Islet of Langerhans (tissue), 1 donor: ENCODE data around the gene RRBP1.

Experiments
- FAIRE-seq: peaks from one replicate; lab custom pipeline; 2011; peaks lifted over from hg19 to GRCh38; lab: Jason Lieb, UNC

Gene RRBP1

DNA sequence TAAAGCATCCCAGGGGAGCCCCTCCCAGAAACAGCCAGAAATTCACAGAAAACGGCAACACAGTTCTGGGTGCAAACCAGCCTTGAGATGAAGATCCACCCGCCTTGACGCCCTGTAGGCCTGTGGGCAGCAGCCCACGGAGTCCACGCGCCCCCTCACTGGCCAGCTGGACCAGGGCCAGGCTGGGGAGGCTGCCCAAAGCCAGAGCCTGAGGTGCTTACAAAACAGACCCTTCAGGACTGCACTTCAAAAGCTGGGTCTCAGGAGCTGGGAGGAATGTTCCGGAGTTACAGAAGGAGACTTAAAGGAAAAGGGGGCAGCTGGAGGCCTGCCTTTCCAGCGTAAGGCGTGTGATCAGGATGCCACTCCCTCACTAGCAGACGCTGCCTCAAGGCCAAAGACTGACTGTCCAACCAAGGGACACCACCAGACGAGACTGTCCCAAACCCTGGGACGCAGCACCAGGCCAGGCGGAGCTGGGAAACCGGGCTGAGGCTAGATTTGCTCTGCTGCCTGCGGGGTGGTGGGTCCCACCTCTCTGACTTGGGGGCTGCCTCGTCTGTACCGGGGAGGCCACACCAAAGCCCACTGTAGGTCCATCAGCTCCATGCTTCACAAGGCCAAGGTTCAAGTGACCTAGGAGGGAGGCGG lies 48.1 kb downstream of the RRBP1 start:
- no peak for FAIRE-seq

DNA sequence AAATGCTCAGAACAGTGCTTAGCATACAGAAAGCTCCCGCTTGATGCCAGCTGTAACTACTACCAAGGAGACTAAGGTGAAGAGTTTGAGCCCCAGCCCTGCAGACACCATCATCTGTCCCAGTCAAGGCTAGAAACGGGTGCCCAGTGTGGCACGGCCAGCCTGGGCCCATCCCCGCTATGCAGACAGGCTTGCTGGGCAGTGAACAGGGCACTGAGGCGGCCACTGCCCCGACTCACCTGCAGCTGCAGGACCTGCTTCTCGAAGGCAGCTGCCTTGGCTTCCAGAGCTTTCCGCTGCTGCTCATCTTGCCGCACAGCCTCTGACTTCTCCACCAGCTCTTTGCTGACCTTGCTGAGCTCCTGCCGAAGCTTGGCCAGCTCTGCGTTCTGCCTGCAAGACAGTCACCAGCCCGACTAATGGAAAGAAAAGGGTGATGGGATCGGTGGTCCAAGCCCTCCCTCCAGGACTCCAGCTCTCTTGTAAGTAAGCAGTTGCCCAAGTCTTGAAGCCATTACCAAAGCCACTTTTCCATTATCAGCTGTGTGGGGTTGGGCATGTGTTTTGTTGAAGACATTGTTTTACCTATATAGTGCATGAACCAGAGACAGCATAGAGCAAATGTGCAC lies 48.7 kb downstream of the RRBP1 start:
- FAIRE-seq: no peak

DNA sequence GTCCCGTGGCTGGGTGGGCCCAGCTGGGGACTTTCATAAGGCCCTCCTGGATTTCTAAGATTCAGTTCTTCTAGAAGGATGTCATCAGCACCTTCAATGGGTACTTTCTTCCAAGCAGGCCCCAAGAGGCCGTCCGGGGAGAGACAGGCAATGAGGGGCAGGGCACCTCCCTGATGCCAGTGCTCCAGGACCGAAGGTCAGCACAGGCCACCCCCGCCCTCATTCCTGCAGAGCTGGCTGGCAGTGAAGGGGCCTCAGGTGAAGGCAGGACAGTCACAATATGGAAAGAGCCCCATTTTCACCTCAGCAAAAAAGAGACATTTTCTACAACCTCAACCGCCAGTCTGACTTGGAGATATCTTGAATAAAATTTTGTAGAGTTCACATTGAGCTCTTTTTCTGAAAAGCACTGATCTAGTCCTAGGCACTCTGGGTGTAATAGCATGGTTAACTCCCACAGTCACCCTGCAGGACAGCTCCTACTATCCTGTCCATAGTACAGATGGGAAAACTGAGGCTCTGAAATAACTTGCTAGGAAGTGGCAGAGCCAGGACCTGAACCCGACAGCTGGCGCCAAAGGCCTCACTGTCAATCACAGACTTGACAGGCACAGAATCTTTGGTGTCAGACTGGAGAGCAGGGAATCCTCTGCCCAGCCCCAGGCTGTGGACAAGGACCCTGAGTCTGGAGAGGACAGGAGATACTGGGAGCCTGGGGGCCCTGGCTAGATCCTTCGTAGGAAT lies 50.3 kb downstream of the RRBP1 start:
- no peak for FAIRE-seq

DNA sequence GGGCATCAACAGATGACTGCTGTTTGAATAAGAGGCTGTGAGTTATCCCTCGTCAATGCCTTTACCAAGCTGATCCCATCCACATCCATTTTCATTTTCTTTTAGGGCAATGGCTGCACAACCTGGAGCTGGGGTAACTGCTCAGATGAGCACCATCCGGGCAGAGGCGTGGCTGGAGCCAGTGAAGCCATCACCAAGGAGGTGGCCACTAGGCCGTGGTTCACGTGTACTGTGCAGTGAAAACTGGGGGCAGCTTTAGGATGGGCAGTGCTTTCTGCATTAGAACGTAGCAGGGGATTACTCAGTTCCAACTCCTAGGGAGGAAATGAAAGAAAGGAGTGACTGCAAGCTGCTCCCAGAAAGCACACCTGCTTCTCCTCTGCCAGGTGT lies 51.2 kb downstream of the RRBP1 start:
- no peak for FAIRE-seq

- FAIRE-seq: no peak
These were observed 51.8 kb downstream of the RRBP1 start for GRCh38 chr20:17630151-17630805.

DNA sequence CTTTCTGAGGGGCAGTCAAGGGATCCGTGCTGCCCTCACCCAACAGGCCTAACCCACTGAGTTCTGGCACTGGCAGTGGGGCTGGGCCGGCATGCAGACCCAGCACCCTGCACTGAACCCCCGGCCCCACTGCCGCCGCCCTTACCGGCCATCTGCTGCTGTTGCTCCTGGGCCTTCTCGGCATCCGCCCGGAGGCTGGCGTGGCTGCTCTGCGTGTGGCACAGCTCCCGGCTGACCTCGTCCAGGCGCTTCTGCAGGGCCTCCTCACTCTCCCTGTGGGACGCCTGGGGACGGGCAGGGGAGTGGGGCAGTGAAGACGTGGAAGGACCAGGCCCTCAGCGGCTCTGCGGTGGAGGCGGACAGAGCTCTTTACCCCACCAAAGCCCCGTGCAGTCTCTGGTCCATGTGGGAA lies 52.4 kb downstream of the RRBP1 start:
- no peak for FAIRE-seq

- FAIRE-seq: no peak
These were observed 53.0 kb downstream of the RRBP1 start for GRCh38 chr20:17629025-17629424.

DNA sequence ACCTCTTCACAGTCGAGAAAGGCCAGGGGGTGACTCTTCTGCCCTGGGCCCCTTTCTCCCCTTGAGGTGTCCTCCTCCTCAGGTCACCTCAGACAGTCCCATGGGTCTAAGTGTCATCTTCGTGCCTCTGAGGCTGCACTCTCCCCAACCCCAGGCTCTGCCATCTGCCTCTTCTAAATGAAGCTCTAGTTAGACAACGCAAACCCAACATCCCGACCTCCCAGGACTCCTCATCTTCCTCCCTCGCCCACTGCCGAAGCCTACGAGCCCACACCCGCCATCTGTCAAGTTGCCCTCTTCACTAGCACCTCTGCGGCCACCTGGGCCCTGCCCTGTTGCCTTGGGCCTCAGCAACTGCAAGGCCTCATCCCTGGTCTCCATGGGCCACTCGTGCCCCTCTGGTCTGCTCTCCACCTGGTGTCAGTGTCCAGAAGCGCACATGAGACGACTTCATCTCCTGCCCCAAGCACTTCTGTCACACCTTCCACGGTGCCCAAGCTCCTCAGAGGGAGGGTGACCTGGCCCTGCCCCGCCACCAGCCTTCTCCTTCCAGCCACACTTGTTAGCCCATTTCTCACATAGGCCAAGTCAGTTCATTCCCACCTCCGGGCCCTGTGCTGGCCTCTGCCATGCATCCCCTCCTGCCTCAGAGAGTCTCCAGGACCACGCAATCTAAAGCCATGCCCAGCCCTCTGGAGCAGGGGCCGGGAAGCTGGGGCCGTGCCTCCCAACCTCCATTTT lies 53.8 kb downstream of the RRBP1 start:
- no peak for FAIRE-seq

DNA sequence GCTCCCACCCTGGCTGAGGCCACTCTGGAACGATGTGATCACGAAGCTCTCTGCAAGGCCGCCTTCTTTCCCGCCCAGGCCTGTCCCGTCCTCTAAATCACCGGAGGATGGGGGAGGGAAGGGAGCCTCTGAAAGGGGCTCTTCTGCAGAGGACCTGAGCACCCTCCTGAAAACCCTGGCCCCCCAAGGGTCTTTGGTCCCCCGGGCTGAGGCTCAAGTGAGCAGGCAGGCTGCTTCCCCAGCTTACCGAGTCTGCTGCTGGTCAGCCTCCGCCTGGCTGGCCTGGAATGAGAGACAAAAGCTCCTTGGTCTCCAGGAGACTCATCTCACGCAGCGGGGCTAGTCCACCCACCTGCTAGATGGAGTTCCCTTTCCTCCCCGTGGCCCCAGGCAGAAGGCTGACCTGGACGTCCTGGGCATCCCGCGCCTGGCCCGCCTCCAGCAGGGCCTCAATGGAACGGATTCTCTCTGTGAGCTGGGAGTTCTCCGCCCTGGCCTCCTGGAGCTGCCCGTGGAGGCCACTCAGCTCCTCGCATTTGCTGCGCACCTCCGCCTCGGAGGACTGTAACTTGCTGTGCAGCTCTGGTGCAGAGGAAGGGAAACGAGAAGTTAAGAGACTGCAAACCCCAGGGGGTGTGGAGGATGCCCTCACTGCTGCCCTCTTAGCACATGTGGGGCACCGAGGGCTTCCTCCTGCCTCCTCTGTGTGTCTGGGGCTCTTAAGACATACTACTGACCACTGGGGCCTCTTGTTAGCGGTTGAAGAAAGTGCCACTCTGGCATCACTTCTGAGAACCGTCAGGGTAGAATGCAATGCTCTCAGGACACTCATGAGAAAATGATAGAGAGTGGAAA lies 54.7 kb downstream of the RRBP1 start:
- FAIRE-seq: no peak

DNA sequence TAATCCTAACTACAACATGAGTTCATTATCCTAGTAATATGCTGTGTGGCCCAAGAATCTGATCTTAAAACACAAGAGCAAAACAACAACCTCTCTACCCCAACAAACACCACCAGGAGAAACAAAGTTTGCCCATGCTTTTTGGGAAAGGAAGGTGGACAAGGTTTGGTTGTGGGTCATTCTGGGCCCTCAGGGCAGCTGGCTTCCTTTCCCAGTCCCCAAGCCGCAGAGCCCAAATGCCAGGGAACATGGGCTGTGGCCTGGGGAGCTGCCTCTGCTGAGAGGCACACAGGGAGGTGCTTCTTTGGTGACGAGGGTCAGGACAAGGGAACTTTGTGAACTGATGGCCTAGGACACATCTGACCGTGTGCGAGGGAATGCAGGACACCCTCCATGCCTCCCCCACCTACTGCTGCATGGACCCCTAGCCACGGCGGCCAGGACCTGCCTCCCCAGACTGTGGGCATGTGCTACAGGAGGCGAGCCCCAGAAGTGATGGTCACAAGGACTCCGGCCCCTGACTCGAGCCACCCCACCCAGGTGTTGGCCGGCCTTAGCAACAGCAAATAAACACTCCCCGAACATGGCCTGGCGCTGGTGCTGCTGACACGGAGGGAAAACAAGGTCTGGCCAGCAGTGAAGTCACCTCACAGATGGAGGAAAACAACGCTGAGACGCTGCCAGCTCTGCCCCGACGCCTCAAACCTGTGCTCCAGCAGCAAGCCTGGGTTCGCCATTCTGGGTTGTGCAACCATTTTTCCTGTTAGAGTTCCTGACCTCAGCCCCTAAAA lies 55.6 kb downstream of the RRBP1 start:
- peak; percentile 72 for FAIRE-seq

DNA sequence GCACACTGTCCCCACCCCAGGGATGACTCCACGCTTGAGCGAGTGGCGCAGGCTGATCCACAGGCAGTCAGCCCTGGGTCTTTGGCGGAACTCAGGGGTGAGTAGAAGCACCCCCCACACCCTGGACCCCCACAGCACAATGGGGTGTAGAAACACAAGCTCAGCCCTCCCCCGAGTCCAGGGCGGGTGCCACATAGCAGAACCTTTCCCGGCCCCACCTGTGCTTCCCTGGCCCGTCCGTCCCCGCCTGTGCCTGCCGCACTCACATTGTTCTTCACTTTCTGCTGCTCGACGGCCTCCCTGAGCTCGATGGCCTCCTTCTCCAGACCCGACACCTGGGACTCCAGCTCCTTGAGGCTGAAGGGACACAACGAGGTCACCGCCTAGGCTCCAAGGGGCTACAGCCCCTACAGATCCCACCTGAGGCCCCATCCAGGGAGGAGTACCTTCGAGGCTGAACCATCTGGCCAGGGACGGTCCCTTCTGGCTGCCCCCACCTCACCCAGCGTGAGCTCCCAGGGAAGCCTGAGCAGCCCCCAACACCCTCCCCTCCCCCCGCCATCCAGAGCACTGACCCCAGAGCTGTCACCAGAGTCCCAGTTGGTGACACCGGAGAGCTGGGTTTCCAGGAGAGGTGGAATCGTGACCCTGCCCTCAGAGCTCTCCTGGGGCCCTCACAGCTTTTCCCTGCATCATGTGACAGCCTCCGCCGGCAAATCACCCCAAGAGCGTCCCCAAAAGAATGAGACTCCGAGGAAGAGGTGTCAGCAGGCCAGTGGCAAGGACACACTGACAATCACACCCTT lies 56.6 kb downstream of the RRBP1 start:
- FAIRE-seq: no peak

GRCh38 chr20:17624551-17625245 lies 57.3 kb downstream of the RRBP1 start:
- FAIRE-seq: no peak

DNA sequence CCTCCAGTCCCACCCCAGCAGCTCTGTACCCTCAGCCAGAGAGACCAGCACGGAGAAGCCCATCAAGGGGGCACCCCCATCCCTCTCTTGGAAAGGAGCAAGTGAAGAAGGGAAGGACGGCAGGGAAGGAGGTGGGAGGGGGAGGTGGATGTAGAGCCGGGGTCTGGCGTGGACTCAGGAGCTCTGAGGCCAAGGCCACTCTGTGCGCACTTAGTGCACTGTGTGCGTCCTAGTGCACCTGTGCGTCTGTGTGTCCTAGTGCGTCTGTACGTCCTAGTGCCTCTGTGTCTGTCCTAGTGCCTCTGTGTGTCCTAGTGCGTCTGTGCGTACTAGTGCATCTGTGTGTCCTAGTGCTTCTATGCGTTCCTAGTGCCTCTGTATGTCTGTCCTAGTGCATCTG lies 58.0 kb downstream of the RRBP1 start:
- FAIRE-seq: no peak

- FAIRE-seq: no peak
These were observed 59.1 kb downstream of the RRBP1 start for GRCh38 chr20:17622851-17623508.

DNA sequence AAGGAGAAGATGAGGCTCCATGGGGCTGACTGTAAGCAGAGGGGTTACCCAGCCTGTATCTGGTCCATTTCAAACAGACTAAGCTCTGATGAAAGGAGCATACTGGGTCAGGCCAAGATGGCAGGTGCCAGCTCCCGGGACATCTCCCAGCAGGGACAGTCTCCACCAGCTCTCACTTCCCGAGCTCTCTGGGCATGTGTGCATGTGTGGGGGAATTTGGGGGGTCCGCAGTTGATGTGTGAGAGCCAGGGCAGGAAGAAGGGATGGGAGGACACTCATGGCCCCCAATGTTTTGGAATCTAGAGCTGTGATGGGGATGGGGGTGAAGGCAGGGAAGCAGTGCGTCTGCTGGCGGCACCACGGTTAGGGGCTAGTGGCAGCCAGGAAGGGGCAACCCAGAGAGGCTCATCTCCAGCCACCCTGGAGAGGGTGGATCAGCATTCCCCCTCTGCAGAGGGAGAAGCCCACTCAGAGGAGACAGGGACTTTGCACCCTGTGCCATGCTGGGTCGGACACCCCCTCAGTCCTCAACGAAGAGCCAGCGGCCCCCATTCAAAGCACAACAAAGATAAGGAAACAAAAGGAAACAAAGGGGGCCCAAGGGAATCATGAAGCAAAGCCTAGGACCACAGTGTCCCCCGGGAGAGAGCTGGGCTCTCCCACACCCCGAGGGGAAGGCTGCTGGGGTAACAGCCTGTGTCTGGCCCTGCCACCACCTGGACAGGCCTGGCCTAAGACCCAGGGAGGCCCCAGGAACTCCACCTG lies 59.8 kb downstream of the RRBP1 start:
- FAIRE-seq: no peak

- FAIRE-seq: no peak
These were observed 60.6 kb downstream of the RRBP1 start for GRCh38 chr20:17621229-17621968.
